Epithelial cell of prostate (primary cell): ENCODE data around the gene DCST2.

Source experiments
- DNase-seq: peaks from one replicate; pipeline ENCODE4 v3.0.0-alpha.2; 2011; ENCODE audit warnings: low read depth, low spot score
- H3K27ac ChIP-seq: fragments of 450-650 bp; 2 replicates; pipeline ENCODE4 v1.5.1; 2017; ENCODE audit warnings: mild to moderate bottlenecking

DCST2 gene

DNA sequence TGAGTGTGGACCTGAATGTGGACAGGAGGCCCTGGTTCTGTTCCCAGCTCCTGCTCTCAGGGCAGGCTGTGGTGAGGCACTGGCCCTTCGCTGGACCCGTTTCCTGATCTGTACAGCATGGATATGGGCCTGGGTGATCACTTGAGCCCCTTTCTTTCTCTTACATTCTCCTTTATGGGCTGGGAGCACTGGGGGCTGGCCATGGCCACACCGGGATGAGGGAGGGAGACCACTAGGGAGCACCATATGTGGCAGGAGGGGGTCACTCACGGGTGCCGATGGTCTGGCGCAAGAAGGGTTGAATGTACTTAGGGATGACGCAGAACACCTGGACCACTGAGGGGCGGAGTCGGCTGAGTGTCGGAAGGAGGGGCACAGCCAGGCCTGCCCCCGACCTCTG lies 2.7 kb downstream of the DCST2 start:
- no peak overlapping the region for H3K27ac ChIP-seq
- no peak for DNase-seq

- no peak for DNase-seq
- no peak overlapping the region for H3K27ac ChIP-seq
These were observed 3.3 kb downstream of the DCST2 start for GRCh38 chr1:155030243-155030795.

DNA sequence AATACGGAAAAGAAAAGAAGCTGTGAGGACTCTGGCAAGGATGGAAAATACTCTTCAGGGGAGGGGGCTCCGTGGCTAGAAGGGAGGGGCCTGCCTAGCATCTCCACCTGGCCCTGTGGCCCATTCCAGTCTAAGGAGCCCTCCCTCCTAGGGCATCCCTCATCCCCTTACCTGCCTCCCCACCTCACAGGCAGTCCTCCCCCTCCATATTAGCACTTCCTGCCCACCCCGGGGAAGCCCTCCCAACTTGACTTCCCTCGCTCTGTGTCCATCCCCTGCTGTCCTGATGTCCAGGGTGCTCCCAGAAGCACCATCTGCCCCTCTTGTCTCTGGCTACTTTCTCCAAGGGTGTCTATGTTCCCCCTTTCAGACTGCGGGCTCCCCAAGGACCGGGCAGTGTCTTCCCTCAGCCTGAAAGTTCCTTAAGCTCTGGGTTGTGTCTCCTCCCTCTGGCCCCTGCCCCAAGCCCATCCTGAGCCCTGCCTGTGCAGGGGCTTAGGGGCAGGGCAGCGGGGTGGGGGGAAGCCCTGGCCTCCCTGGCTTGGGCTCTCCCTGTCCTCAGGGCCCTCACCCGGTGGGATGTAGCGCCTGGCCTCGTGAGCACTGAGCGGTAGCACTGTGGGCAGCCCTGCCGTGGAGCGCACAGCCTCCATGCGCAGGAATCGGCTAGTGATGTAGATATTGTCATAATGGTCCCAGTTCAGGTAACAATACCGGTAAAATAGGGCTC lies 3.9 kb downstream of the DCST2 start:
- H3K27ac ChIP-seq = no peak overlapping the region
- DNase-seq = no peak

- DNase-seq = no peak
These were observed 7.0 kb downstream of the DCST2 start for GRCh38 chr1:155026588-155026987.

DNA sequence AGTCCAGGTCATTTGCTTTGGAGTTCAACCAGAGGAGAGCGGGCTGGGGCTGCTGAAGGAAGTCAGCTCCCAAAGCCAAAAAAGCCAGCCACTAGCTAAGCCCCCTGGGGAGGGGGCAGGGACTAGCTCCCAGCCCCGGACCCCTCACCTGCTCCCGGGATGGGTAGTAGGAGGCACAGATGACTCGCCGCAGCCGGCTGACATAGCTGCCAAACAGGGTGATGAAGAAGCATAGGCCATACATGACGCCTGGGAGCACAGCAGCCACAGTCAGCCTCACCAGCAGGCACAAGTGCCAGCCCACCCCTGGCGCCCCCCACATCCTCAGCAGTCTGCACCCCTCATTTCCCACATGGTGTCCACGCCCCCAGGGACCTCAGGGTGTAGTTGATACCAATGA lies 7.4 kb downstream of the DCST2 start:
- DNase-seq = no peak

More at GRCh38 chr1:155026588-155026987, 7.0 kb downstream of the DCST2 start:
- H3K27ac ChIP-seq = no peak overlapping the region

GRCh38 chr1:155024315-155024714 lies 9.3 kb downstream of the DCST2 start:
- DNase-seq = no peak
- no peak overlapping the region for H3K27ac ChIP-seq

More for the DNA sequence above, 7.4 kb downstream of the DCST2 start:
- H3K27ac ChIP-seq = no peak overlapping the region

- DNase-seq = no peak
- H3K27ac ChIP-seq = no peak overlapping the region
These were observed 10.0 kb downstream of the DCST2 start for GRCh38 chr1:155023627-155024026.

GRCh38 chr1:155022927-155023236 lies 10.7 kb downstream of the DCST2 start:
- DNase-seq = no peak
- peak overlapping the region; percentile 13 for H3K27ac ChIP-seq

DNA sequence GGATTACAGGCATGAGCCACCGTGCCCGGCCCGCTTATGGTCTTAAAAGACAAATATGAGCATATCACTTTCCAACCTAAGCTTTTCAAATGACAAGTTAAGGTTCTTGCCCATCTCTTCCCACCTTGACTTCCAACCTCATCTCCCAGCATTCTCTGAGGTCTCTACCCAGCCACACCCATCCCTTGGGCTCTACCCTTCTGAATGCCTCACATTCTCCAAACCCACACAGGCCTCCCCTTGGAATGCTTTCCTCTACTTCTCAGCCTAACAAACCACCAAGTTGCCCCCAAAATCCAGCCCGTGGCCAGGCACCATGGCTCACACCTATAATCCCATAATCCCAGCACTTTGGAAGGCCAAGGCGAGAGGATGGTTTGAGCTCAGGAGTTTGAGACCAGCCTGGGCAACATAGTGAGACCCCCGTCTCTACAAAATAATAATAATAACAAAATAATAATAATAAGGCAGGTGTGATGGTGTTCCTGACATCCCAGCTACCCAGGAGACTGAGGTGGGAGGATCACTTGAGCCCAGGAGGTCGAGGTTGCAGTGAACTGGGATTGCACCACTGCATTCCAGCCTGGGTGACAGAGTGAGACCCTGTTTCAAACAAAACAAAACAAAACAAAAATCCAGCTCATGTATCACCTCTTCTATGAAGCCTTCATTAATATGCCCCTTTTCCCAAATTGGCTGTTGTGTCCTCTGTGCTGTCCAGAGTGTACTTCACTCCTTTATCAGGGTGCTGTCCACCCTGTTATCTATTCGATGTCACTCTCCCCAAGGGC lies 11.2 kb downstream of the DCST2 start:
- no peak for DNase-seq

DNA sequence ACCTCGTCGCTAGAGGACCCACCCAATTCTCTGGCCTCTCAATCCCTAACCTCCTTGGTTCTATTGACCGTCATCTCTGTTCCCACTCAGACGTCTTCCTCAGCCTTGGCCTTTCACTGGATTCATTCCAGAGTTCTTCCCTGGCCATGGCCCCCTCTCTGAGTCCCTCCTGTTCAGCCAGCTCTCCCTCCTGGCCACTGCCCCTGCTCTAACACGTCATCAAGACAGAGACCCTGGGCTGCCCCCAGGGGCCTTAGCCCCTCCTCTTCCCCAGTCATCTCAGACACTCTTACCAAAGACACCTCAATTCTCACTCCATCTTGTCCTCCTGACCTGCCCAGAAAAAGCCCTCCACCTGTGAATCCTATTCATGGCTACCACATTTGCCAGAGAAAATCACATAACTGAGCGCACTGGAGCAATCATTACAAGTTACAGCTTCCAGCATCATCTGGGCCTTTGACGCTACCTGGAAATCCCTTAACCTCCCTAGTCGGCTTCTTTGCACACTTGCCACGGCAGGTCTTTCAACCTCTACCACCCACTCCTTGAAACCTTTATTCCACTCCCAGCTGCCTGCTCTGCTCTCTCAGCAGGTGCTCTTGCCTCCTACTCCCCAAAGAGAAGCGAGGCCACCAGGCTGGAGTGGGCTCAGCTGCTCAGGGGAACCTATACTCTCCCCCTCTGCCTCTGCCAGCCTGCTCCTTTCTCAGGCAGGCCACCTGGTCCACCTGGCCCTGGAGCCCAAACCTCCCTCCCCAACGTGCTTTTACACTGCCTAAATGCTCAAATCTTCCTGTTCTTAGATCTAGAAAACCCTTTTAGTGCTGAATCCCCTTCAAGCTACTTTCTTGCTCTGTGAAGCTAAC lies 14.0 kb downstream of the DCST2 start:
- no peak for DNase-seq
- no peak overlapping the region for H3K27ac ChIP-seq

More for the DNA sequence above, 11.2 kb downstream of the DCST2 start:
- H3K27ac ChIP-seq = peak overlapping the region; percentile 13

DNA sequence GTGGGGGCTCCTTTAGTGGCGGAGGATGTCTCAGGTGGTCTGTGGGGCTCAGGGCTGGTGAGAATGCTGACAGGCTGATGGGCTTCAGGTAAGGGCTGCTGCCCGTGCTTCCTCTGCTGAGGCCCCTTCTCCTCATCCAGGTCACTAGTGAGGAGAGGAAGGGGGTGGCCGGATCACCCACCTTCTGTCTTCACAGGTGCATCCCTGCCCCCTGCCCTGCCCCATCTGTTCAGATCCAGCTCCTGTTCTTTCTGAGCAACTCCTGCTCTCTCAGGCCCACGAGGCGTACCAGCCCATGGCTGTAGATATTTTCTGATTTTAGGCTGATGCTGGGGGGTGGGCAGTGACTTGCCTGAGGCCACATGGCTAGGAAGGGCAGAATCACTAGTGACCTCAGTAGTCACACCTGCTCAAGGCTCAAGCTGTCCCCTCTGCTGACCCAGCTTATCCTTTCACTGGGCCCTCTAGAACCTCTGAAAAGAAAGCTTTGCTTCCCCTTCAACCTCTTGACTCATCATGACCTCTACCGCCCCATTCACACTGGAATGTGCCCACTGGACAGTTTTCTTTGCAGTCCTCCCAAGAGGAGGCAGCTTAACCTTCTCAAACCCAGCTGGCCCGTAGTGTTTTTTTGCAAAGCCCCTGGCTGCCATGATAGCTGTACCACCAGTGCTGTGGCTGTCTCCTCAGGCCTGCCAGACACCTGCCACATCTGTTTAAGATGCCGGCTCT lies 14.8 kb downstream of the DCST2 start:
- DNase-seq = no peak
- peak overlapping the region; percentile 81 for H3K27ac ChIP-seq

GRCh38 chr1:155017946-155018316 lies 15.7 kb downstream of the DCST2 start:
- peak overlapping the region; percentile 81 for H3K27ac ChIP-seq
- no peak for DNase-seq

- DNase-seq = peak; percentile 77
- peak overlapping the region; percentile 81 for H3K27ac ChIP-seq
These were observed 16.3 kb downstream of the DCST2 start for GRCh38 chr1:155017041-155017945.

DNA sequence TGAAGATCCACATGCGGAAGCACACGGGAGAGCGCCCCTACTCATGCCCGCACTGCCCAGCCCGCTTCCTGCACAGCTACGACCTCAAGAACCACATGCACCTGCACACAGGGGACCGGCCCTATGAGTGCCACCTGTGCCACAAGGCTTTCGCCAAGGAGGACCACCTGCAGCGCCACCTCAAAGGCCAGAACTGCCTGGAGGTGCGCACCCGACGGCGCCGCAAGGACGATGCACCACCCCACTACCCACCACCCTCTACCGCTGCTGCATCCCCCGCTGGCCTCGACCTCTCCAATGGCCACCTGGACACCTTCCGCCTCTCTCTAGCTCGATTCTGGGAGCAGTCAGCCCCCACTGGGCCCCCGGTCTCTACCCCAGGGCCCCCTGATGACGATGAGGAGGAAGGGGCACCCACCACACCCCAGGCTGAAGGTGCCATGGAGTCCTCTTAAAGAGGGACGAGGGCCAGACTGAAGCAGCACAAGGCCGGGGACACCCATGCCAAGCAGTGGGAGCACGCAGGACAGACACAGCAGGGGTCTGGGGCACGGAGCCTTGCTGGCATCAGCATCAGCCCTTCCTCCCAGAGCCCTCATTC lies 17.2 kb downstream of the DCST2 start:
- H3K27ac ChIP-seq = peak overlapping the region; percentile 81

DNA sequence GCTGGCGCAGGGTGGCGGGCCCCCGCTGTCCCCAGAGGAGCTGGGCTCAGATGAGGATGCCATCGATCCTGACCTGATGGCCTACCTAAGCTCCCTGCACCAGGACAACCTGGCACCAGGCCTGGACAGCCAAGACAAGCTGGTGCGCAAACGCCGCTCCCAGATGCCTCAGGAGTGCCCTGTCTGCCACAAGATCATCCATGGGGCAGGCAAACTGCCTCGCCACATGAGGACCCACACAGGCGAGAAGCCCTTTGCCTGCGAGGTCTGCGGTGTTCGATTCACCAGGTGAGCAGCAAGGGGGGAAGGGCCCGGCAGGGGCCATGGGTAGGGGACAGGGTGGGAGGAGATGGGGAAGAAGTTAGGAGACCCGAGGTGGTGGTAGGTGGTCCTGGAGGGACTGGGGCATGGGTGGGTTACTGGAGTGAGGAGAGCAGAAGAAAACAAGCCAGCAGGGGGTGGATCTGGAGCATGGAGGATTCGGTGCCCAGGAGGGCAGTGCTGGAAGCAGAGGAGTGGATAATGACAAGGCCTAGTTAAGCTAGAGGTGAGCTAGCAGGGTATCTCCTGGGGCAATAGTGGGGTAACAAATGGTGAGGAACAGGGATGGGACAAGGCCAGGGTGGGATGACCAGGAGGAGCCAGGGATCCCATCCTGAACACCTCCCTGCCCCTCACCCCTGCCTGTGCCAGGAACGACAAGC lies 17.9 kb downstream of the DCST2 start:
- DNase-seq = no peak

More for the DNA sequence above, 17.2 kb downstream of the DCST2 start:
- no peak for DNase-seq

GRCh38 chr1:155014709-155015508 lies 18.7 kb downstream of the DCST2 start:
- no peak for DNase-seq
- peak overlapping the region; percentile 81 for H3K27ac ChIP-seq

More for the DNA sequence above, 17.9 kb downstream of the DCST2 start:
- H3K27ac ChIP-seq = peak overlapping the region; percentile 81

- peak overlapping the region; percentile 46 for H3K27ac ChIP-seq
- DNase-seq = no peak
These were observed 19.9 kb downstream of the DCST2 start for GRCh38 chr1:155013632-155014031.
